ENCODE measurements around the gene IVD.

IVD gene

DNA sequence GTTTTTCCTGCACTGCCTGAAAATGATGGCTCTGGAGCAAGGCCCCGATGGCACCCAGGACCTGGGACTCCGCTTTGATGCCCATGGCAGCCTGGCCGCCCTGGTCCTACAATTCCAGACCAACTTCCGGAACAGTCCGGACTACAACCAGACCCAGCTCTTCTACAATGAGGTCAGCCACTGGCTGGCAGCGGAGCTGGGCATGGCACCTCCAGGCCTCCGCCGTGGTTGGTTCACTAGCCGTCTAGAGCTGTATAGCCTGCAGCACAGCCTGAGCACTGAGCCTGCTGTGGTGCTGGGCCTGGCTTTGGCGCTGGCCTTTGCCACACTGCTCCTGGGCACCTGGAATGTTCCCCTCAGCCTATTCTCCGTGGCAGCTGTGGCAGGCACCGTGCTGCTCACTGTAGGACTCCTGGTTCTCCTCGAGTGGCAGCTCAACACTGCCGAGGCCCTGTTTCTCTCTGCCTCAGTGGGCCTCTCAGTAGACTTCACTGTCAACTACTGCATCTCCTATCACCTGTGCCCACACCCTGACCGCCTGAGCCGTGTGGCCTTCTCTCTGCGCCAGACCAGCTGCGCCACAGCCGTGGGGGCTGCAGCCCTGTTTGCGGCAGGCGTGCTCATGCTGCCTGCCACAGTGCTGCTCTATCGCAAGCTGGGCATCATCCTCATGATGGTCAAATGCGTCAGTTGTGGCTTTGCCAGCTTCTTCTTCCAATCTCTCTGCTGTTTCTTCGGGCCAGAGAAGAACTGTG, 36.7 kb upstream of the IVD start:
- TF ChIP-seq, protein P1, sequence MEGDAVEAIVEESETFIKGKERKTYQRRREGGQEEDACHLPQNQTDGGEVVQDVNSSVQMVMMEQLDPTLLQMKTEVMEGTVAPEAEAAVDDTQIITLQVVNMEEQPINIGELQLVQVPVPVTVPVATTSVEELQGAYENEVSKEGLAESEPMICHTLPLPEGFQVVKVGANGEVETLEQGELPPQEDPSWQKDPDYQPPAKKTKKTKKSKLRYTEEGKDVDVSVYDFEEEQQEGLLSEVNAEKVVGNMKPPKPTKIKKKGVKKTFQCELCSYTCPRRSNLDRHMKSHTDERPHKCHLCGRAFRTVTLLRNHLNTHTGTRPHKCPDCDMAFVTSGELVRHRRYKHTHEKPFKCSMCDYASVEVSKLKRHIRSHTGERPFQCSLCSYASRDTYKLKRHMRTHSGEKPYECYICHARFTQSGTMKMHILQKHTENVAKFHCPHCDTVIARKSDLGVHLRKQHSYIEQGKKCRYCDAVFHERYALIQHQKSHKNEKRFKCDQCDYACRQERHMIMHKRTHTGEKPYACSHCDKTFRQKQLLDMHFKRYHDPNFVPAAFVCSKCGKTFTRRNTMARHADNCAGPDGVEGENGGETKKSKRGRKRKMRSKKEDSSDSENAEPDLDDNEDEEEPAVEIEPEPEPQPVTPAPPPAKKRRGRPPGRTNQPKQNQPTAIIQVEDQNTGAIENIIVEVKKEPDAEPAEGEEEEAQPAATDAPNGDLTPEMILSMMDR (IDR thresholded peaks at IDR 0.05; ENCODE audit: low read depth, low read length): no peak
- Histone ChIP-seq H3K4me3 (ENCODE audit: low read depth, low read length) (no peak overlapping the region), H3K27me3 (ENCODE audit: insufficient read depth, low read depth, severe bottlenecking) (no peaks in the 10 kb centered on the region)

DNA sequence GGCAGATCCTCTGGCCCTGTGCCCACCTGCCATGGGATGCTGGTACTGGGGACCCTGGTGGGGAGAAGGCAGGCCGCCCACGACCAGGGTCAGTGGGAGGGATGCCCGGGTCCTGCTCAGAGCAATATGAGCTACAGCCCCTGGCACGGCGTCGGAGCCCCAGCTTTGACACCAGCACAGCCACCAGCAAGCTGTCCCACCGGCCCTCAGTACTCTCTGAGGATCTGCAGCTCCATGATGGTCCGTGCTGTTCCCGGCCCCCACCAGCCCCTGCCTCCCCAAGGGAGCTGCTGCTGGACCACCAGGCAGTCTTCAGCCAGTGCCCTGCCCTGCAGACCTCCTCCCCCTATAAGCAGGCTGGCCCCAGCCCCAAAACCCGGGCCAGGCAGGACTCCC, 36.1 kb upstream of the IVD start:
- no peak for DNase-seq
- no peak overlapping the region for H3K4me3 ChIP-seq (ENCODE audit: low read depth, low read length)
- TF ChIP-seq, protein P1 (IDR thresholded peaks at IDR 0.05; ENCODE audit: low read depth, low read length): no peak
- no peaks in the 10 kb centered on the region for H3K27me3 ChIP-seq (ENCODE audit: insufficient read depth, low read depth, severe bottlenecking)
- H3K9me3 ChIP-seq (ENCODE audit: severe bottlenecking): no peaks in the 10 kb centered on the region
- H3K36me3 ChIP-seq: peaks cover 9% of the 10 kb centered on the region
- no peak overlapping the region for H3K27ac ChIP-seq

More for the DNA sequence above, 36.7 kb upstream of the IVD start:
- no peaks in the 10 kb centered on the region for H3K9me3 ChIP-seq (ENCODE audit: severe bottlenecking)
- no peak overlapping the region for H3K27ac ChIP-seq
- DNase-seq: no peak
- peaks cover 9% of the 10 kb centered on the region for H3K36me3 ChIP-seq

DNA sequence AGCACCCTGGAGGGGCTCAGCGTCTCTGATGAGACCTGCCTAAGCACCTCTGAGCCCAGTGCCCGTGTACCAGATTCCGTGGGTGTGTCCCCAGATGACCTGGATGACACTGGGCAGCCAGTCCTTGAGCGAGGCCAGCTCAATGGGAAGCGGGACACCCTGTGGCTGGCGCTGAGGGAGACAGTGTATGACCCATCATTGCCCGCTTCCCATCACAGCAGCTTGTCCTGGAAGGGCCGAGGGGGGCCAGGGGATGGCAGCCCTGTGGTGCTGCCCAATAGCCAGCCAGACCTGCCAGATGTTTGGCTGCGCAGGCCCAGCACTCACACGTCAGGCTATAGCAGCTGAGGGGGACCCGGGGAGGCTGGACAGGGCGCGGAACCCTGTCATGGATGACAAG, 35.6 kb upstream of the IVD start:
- H3K9me3 ChIP-seq (ENCODE audit: severe bottlenecking): no peaks in the 10 kb centered on the region
- no peak overlapping the region for H3K4me3 ChIP-seq (ENCODE audit: low read depth, low read length)
- H3K27ac ChIP-seq: no peak overlapping the region
- DNase-seq: no peak
- no peaks in the 10 kb centered on the region for H3K27me3 ChIP-seq (ENCODE audit: insufficient read depth, low read depth, severe bottlenecking)
- TF ChIP-seq, protein P1 (IDR thresholded peaks at IDR 0.05; ENCODE audit: low read depth, low read length): no peak
- H3K36me3 ChIP-seq: peaks cover 9% of the 10 kb centered on the region

DNA sequence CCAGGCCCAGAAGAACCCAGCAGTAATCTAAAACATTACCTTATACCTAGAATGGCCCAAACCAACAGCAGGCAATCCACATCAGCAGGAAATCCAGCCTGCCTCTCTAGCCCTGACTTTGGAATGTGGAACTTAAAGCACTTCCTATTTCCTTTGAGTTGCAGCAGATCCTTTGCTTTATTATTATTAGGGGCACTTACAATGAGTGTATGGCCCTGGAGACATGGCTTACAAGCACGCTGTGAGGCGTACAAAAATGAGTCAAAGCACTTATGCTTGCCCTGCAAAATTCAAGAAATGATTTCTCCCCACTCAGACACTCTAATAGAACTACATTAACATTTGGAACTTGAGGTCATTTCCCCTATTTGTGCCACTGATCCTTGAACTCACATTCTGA, 32.6 kb upstream of the IVD start:
- DNase-seq: no peak
- Histone ChIP-seq H3K4me3 (ENCODE audit: low read depth, low read length) (no peak overlapping the region), H3K36me3 (peaks cover 9% of the 10 kb centered on the region), H3K27ac (no peak overlapping the region), H3K27me3 (ENCODE audit: insufficient read depth, low read depth, severe bottlenecking) (no peaks in the 10 kb centered on the region), H3K9me3 (ENCODE audit: severe bottlenecking) (no peaks in the 10 kb centered on the region)
- TF ChIP-seq, protein P1 (IDR thresholded peaks at IDR 0.05; ENCODE audit: low read depth, low read length): no peak

DNA sequence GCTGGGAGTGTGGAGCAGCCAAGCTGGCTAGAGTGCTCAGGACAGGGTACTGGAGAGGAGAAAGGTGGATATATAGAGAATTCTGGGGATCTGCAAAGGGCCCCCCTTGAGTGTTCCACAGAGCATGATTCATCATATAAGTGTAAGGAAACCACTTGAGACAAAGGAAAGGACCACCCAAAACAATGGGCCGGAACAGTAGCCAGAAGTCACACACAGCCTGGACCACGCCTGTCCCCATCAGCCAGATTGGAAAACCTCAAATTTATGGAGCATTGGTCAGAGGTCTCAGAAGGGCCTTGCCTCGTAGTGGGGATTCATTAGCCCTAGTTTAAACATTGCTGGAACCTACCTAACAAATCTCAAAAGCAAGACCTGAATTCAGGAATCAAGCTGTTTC, 28.0 kb upstream of the IVD start:
- TF ChIP-seq, protein P1 (IDR thresholded peaks at IDR 0.05; ENCODE audit: low read depth, low read length): no peak
- Histone ChIP-seq H3K27me3 (ENCODE audit: insufficient read depth, low read depth, severe bottlenecking) (no peaks in the 10 kb centered on the region), H3K4me3 (ENCODE audit: low read depth, low read length) (no peak overlapping the region), H3K36me3 (no peaks in the 10 kb centered on the region), H3K27ac (no peak overlapping the region), H3K9me3 (ENCODE audit: severe bottlenecking) (no peaks in the 10 kb centered on the region)
- DNase-seq: no peak

DNA sequence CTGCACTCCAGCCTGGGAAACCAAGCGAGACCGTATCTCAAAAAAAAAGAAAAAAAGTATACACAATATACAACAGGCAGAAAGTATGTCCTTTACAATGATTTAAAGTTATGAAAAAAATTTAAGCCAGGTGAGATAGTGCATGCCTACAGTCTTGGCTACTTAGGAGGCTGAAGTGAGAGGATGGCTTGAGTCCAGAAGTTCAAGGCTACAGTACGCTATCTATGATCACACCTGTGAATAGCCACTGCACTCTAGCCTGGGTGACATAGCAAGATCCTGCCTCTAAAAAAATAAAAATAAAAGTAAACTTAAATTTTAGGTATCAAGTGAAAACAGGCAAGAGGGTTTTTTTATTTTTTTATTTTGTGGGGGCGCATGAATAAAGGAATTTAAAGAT, 26.2 kb upstream of the IVD start:
- H3K27ac ChIP-seq: no peak overlapping the region

More for the DNA sequence above, 26.2 kb upstream of the IVD start:
- Histone ChIP-seq H3K4me3 (ENCODE audit: low read depth, low read length) (no peak overlapping the region), H3K27me3 (ENCODE audit: insufficient read depth, low read depth, severe bottlenecking) (no peaks in the 10 kb centered on the region), H3K36me3 (peaks cover 2% of the 10 kb centered on the region), H3K9me3 (ENCODE audit: severe bottlenecking) (no peaks in the 10 kb centered on the region)
- DNase-seq: no peak
- TF ChIP-seq, protein P1 (IDR thresholded peaks at IDR 0.05; ENCODE audit: low read depth, low read length): no peak

All from WERI-Rb-1 (cell line).